NCI-H1436 treated with DMSO at 0.1 percent for 48 hours (cell line): Measurements from ENCODE around the gene NEUROG2.
"Not testable (repeated sequence)": the region's sequence is repeated elsewhere in the genome, so short reads cannot be mapped to it uniquely, and the experiment has no call there.

Experiments used
- DNase-seq: peaks from one replicate; lab custom pipeline; 2025; lab: John Stamatoyannopoulos, UW

Gene NEUROG2

GRCh38 chr4:112516066-112516470 is at the start of gene NEUROG2:
NEUROG2 (minus strand) TSS chr4:112516180; CDS start chr4:112515475, 705 bp downstream.
- no peak for DNase-seq

GRCh38 chr4:112564706-112565270 is 48.8 kb upstream of the NEUROG2 start:
- no peak for DNase-seq

- DNase-seq = no peak
Measured at GRCh38 chr4:112563431-112564200, 47.6 kb upstream of the NEUROG2 start.

GRCh38 chr4:112562254-112562879 is 46.4 kb upstream of the NEUROG2 start:
- no peak for DNase-seq

- no peak for DNase-seq
Measured at GRCh38 chr4:112560084-112560483, 44.1 kb upstream of the NEUROG2 start.

GRCh38 chr4:112559053-112559452 is 43.1 kb upstream of the NEUROG2 start:
- no peak for DNase-seq

- DNase-seq = no peak
Measured at GRCh38 chr4:112557676-112558411, 41.9 kb upstream of the NEUROG2 start.

- not testable (repeated sequence) for DNase-seq
Measured at GRCh38 chr4:112554271-112554670, 38.3 kb upstream of the NEUROG2 start.

GRCh38 chr4:112552668-112553067 is 36.7 kb upstream of the NEUROG2 start:
- DNase-seq = no peak

GRCh38 chr4:112550728-112551127 is 34.7 kb upstream of the NEUROG2 start:
- no peak for DNase-seq

- DNase-seq = no peak
Measured at GRCh38 chr4:112546476-112546875, 30.5 kb upstream of the NEUROG2 start.

GRCh38 chr4:112545346-112545745 is 29.4 kb upstream of the NEUROG2 start:
- DNase-seq = no peak

GRCh38 chr4:112540695-112541094 is 24.7 kb upstream of the NEUROG2 start:
- no peak for DNase-seq

- DNase-seq = no peak
Measured at GRCh38 chr4:112536123-112536522, 20.1 kb upstream of the NEUROG2 start.

GRCh38 chr4:112532267-112532666 is 16.3 kb upstream of the NEUROG2 start:
- DNase-seq = no peak

GRCh38 chr4:112531146-112531545 is 15.2 kb upstream of the NEUROG2 start:
- DNase-seq = no peak

GRCh38 chr4:112526061-112526460 is 10.1 kb upstream of the NEUROG2 start:
- no peak for DNase-seq

GRCh38 chr4:112523764-112524505 is 8.0 kb upstream of the NEUROG2 start:
- DNase-seq = peak; percentile 41

- DNase-seq = no peak
Measured at GRCh38 chr4:112523008-112523721, 7.2 kb upstream of the NEUROG2 start.

GRCh38 chr4:112522431-112522830 is 6.5 kb upstream of the NEUROG2 start:
- not testable (repeated sequence) for DNase-seq
